Measurements from ENCODE around the gene B9D1.
"Not testable (repeated sequence)": the region's sequence is repeated elsewhere in the genome, so short reads cannot be mapped to it uniquely, and the experiment has no call there.

B9D1 gene

DNA sequence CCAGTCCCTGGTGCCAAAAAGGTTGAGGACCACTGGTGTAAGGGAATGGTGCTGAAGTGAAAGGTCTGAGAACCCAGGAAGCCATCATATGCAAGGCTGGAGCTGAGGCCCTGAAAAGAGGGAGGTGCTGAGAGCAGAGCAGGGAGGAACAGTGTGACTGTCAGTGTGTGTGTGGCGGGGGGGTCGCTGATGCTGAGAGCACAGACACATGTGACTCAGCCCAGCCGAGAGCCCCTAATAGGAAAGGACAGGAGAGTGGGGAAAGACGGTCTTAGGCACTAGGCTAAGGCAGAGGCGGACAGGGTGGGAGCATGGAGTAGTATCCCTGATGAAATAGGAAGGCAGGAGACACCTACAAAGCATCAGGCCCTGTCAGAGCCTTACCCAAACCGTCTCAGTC is 1.2 kb downstream of the B9D1 start:
- no peak overlapping the region for H3K4me3 ChIP-seq (ENCODE audit: low read depth in 1 of 2, low read length in 2 of 2)
- H3K9me3 ChIP-seq (ENCODE audit: low read length), result no peaks in the 10 kb centered on the region
- H3K9ac ChIP-seq (ENCODE audit: low read length), result no peak overlapping the region
- peaks cover 14% of the 10 kb centered on the region for H3K4me1 ChIP-seq (ENCODE audit: insufficient read depth, low read length)
- H3K36me3 ChIP-seq (ENCODE audit: insufficient read depth, low read length), result peaks cover 14% of the 10 kb centered on the region
- H3K27me3 ChIP-seq (ENCODE audit: control insufficient read depth in 1 of 2, insufficient read depth in 2 of 2, low read length in 2 of 2), result no peaks in the 10 kb centered on the region
- no peak overlapping the region for H3K27ac ChIP-seq (ENCODE audit: low read depth, low read length)

DNA sequence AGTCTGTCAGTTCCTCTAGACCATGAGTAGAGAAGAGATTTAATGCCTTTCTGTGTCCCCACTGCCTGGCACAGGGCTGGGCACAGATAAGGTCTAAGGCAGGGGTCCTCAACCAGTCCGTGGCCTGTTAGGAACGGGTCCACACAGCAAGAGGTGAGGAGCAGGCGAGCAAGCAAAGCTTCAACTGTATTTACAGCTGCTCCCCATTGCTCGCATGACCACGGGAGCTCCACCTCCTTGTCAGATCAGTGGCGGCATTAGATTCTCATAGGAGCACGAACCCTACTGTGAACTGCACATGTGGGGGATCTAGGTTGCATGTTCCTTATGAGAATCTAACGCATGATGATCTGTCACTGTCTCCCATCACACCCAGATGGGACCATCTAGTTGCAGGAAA is 1.8 kb downstream of the B9D1 start:
- H3K36me3 ChIP-seq (ENCODE audit: insufficient read depth, low read length), result peaks cover 15% of the 10 kb centered on the region
- no peak overlapping the region for H3K9ac ChIP-seq (ENCODE audit: low read length)
- no peak overlapping the region for H3K4me3 ChIP-seq (ENCODE audit: low read depth in 1 of 2, low read length in 2 of 2)
- no peaks in the 10 kb centered on the region for H3K9me3 ChIP-seq (ENCODE audit: low read length)
- no peak overlapping the region for H3K27ac ChIP-seq (ENCODE audit: low read depth, low read length)
- H3K27me3 ChIP-seq (ENCODE audit: control insufficient read depth in 1 of 2, insufficient read depth in 2 of 2, low read length in 2 of 2), result no peaks in the 10 kb centered on the region
- H3K4me1 ChIP-seq (ENCODE audit: insufficient read depth, low read length), result peaks cover 14% of the 10 kb centered on the region

DNA sequence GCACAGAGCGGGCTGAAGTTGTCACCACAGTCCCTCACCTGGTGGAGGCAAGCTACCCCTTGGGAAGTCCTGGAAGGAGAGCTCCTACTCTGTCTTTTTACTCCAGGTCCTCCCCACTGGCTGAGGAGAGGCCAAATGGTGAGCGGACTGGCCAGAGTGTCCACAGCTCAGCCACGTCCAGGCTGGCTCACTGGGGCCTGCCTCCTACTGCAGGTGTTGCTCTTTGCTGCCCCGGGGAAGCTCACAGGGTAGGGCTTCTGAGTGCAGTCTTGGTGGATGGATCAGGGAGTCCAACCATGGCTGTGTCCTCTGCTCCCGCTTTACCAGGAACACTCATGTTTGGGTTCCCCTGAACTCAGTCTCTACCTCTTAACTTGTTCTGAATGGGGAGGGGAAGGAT is 2.7 kb downstream of the B9D1 start:
- no peaks in the 10 kb centered on the region for H3K27me3 ChIP-seq (ENCODE audit: control insufficient read depth in 1 of 2, insufficient read depth in 2 of 2, low read length in 2 of 2)
- H3K4me1 ChIP-seq (ENCODE audit: insufficient read depth, low read length), result peaks cover 14% of the 10 kb centered on the region
- H3K9ac ChIP-seq (ENCODE audit: low read length), result no peak overlapping the region
- H3K9me3 ChIP-seq (ENCODE audit: low read length), result no peaks in the 10 kb centered on the region
- peaks cover 15% of the 10 kb centered on the region for H3K36me3 ChIP-seq (ENCODE audit: insufficient read depth, low read length)
- no peak overlapping the region for H3K27ac ChIP-seq (ENCODE audit: low read depth, low read length)
- no peak overlapping the region for H3K4me3 ChIP-seq (ENCODE audit: low read depth in 1 of 2, low read length in 2 of 2)

DNA sequence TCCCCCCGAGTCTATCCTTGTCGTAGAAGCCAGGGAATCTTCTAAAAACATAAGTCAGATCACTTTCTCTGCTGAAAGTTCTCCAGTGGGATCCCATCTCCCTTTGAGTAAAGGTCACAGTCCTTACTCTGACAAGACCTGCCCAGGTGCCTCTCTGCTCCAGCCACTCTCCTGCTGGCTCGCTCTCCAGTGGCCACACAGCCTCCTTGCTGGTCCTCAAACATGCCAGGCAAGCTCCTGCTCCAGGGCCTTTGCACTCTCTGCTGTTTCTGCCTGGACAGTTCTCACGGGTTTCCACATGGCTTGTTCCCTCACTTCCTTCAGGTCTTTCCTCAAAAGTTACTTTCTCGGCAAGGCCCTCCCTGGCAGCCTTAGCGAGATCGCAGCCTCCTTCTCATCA is 3.4 kb downstream of the B9D1 start:
- H3K4me1 ChIP-seq (ENCODE audit: insufficient read depth, low read length), result peaks cover 14% of the 10 kb centered on the region

DNA sequence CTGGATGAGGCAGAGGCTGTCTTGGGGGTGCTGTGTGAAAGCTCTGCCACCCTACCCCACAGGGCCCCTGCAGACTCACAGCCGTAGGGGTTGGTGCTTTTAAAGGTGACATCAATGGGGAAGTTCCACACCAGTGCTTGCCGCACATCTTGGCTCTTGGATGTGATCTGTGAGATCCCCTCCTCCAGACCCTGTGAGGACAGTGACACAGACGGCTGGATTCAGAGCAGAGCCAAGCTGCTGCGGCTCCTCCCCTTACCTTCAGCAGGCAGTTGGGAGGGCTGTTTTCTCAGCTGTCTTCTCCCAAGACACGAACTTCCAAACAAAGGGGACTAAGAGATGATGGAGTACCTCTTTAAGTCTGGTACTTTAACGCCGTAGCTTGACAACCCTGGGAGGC is 4.8 kb downstream of the B9D1 start:
- Histone ChIP-seq H3K4me1 (ENCODE audit: insufficient read depth, low read length) (peaks cover 9% of the 10 kb centered on the region), H3K9me3 (ENCODE audit: low read length) (no peaks in the 10 kb centered on the region), H3K36me3 (ENCODE audit: insufficient read depth, low read length) (peaks cover 15% of the 10 kb centered on the region), H3K27ac (ENCODE audit: low read depth, low read length) (no peak overlapping the region), H3K9ac (ENCODE audit: low read length) (no peak overlapping the region), H3K4me3 (ENCODE audit: low read depth in 1 of 2, low read length in 2 of 2) (no peak overlapping the region), H3K27me3 (ENCODE audit: control insufficient read depth in 1 of 2, insufficient read depth in 2 of 2, low read length in 2 of 2) (no peaks in the 10 kb centered on the region)

More for the DNA sequence above, 3.4 kb downstream of the B9D1 start:
- no peaks in the 10 kb centered on the region for H3K27me3 ChIP-seq (ENCODE audit: control insufficient read depth in 1 of 2, insufficient read depth in 2 of 2, low read length in 2 of 2)
- H3K36me3 ChIP-seq (ENCODE audit: insufficient read depth, low read length), result peaks cover 15% of the 10 kb centered on the region
- no peak overlapping the region for H3K27ac ChIP-seq (ENCODE audit: low read depth, low read length)
- no peaks in the 10 kb centered on the region for H3K9me3 ChIP-seq (ENCODE audit: low read length)
- no peak overlapping the region for H3K4me3 ChIP-seq (ENCODE audit: low read depth in 1 of 2, low read length in 2 of 2)
- H3K9ac ChIP-seq (ENCODE audit: low read length), result no peak overlapping the region

DNA sequence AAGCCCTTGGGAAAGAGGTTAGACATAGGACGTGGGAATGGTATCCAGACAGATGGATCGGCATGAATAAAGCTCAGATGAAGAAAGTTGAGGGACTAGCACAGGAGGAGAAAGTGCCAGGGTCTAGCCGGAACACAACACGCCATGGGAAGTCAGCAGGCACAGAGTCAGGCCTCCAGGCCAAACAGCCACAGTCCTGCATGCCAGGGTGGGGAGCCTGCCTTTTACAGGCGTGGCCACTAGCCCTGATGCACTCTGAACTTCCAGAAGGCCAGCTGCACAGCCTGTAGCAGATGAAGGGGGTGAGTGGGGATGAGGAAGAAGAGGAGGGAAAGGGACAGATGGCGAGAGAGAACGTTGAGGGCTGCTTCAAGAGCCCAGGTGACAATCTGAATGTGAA is 5.2 kb downstream of the B9D1 start:
- Histone ChIP-seq H3K4me3 (ENCODE audit: low read depth in 1 of 2, low read length in 2 of 2) (no peak overlapping the region), H3K4me1 (ENCODE audit: insufficient read depth, low read length) (peaks cover 9% of the 10 kb centered on the region), H3K27me3 (ENCODE audit: control insufficient read depth in 1 of 2, insufficient read depth in 2 of 2, low read length in 2 of 2) (no peaks in the 10 kb centered on the region), H3K9ac (ENCODE audit: low read length) (no peak overlapping the region), H3K9me3 (ENCODE audit: low read length) (no peaks in the 10 kb centered on the region), H3K36me3 (ENCODE audit: insufficient read depth, low read length) (peaks cover 15% of the 10 kb centered on the region), H3K27ac (ENCODE audit: low read depth, low read length) (no peak overlapping the region)

DNA sequence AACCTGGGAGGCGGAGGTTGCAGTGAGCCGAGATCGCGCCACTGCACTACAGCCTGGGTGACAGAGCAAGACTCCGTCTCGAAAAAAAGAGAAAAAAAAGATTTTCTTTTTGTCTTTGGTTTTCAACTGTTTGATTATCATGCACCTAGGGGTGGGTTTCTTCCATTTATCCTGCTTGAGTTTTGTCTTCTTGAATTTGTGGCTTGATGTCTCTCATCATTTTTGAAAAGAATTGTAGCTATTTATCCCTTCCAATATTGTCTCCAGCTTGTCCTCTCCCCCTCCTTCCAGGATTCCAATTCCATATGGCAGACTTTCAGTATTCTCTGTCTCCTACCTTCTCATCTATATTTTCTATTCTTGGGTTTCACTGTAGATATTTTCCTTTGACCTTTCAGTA is 7.8 kb downstream of the B9D1 start:
- Histone ChIP-seq H3K27me3 (ENCODE audit: control insufficient read depth in 1 of 2, insufficient read depth in 2 of 2, low read length in 2 of 2) (no peaks in the 10 kb centered on the region), H3K4me3 (ENCODE audit: low read depth in 1 of 2, low read length in 2 of 2) (no peak overlapping the region), H3K9me3 (ENCODE audit: low read length) (no peaks in the 10 kb centered on the region), H3K4me1 (ENCODE audit: insufficient read depth, low read length) (no peaks in the 10 kb centered on the region), H3K9ac (ENCODE audit: low read length) (no peak overlapping the region), H3K27ac (ENCODE audit: low read depth, low read length) (no peak overlapping the region), H3K36me3 (ENCODE audit: insufficient read depth, low read length) (peaks cover 15% of the 10 kb centered on the region)

DNA sequence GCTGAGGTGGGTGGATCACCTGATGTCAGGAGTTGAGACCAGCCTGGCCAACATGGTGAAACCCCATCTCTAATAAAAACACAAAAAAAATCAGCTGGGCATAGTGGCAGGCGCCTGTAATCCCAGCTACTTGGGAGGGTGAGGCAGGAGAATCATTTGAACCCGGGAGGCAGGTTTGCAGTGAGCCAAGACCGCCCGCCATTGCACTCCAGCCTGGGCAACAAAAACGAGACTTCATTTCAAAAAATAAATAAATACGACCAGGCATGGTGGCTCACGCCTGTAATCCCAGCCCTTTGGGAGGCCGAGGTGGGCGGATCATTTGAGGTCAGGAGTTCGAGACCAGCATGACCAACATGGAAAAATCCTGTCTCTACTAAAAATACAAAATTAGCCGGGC is 9.1 kb downstream of the B9D1 start:
- not testable (repeated sequence) for H3K27me3 ChIP-seq (ENCODE audit: control insufficient read depth in 1 of 2, insufficient read depth in 2 of 2, low read length in 2 of 2); H3K4me3 ChIP-seq (ENCODE audit: low read depth in 1 of 2, low read length in 2 of 2); H3K27ac ChIP-seq (ENCODE audit: low read depth, low read length); H3K4me1 ChIP-seq (ENCODE audit: insufficient read depth, low read length); H3K9me3 ChIP-seq (ENCODE audit: low read length); H3K9ac ChIP-seq (ENCODE audit: low read length)
- H3K36me3 ChIP-seq (ENCODE audit: insufficient read depth, low read length), result peaks cover 15% of the 10 kb centered on the region

DNA sequence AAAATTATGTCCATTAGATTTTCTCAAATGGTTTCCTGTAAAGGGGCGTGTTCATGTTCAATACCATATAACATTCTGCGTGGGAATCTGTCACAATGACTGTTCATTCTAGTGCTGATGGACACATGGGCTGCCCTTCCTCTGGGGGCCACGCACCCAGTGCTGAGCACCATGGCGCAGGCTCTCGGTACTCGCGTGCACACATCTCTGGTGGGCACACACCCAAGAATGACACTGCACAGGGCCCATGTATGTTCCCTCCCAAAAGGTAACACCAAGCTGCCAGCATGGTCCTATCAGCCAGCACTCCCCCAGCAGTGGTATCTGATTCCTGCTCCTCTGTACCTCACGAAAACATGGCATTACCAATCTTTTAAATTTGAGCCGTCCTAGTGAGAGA is 13.7 kb downstream of the B9D1 start:
- no peak overlapping the region for H3K4me3 ChIP-seq (ENCODE audit: low read depth in 1 of 2, low read length in 2 of 2)
- H3K4me1 ChIP-seq (ENCODE audit: insufficient read depth, low read length), result peaks cover 29% of the 10 kb centered on the region
- no peaks in the 10 kb centered on the region for H3K27me3 ChIP-seq (ENCODE audit: control insufficient read depth in 1 of 2, insufficient read depth in 2 of 2, low read length in 2 of 2)
- no peaks in the 10 kb centered on the region for H3K9me3 ChIP-seq (ENCODE audit: low read length)
- H3K27ac ChIP-seq (ENCODE audit: low read depth, low read length), result no peak overlapping the region
- H3K36me3 ChIP-seq (ENCODE audit: insufficient read depth, low read length), result no peaks in the 10 kb centered on the region
- H3K9ac ChIP-seq (ENCODE audit: low read length), result no peak overlapping the region

DNA sequence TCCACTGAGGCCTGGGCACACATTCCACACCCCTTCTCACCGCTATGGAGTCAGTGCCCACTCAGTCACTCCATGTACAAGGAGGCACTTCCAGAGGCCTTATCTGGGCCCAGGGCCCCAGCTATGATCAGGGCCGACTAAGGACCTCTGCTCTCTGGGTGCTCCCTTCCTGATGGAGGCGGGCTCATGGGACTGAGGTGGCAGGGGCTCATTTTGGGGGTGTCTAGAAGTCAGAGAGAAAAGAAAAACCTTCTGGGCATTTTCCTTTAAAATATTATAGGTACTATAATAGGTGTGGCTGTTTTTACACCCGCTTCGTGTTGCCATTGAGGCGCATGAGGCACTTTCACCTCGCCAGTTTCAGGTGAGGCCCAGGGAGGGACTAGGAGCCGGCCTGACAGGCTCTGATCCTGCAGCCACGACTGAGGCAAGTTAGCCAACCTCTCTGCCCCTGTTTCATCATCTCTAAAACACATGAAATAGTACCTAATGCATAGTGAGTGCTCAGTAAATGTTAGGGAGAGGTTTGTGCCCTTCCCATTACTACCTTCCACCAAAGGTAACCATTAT is 14.4 kb downstream of the B9D1 start:
- Histone ChIP-seq H3K9ac (ENCODE audit: low read length) (no peak overlapping the region), H3K4me3 (ENCODE audit: low read depth in 1 of 2, low read length in 2 of 2) (no peak overlapping the region)

DNA sequence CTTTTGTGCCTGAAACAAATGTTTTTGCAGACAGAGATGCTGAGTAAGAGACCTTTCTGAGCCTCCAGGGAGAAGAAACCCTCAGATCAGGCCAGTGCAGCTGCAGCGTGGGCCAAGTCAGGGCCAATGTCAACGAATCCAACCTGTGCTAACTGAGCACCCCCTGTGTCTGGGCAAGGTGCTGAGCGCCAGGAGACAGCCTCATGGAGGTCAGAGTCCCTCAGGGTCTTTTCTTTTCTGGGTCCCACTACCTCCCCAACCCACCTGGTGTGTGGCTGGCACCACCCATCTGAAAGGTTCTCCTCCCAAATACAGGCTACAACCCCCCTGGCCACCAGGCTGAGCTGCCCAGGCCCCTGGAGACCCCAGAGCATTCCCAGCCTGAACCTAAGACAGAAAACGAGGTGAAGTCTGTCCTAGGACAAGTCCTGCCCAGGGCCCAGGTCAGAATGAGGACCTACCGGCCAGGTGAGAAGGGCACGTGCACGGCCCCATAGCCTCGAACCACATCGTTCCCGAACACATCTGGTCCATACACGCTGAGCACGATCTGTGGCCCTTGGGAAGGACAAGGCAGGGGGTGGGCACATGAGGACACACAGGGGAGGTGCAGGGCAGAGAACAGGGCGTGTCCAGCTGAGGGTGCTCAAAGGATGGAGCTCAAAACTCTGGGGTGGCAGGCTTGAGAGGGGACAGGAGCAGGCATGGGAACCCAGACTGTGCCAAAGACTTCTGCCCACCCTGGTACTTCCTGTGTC is 15.0 kb downstream of the B9D1 start:
- Histone ChIP-seq H3K27me3 (ENCODE audit: control insufficient read depth in 1 of 2, insufficient read depth in 2 of 2, low read length in 2 of 2) (no peaks in the 10 kb centered on the region), H3K9me3 (ENCODE audit: low read length) (no peaks in the 10 kb centered on the region), H3K27ac (ENCODE audit: low read depth, low read length) (peak overlapping the region; percentile 48), H3K36me3 (ENCODE audit: insufficient read depth, low read length) (no peaks in the 10 kb centered on the region), H3K4me3 (ENCODE audit: low read depth in 1 of 2, low read length in 2 of 2) (no peak overlapping the region), H3K9ac (ENCODE audit: low read length) (peak overlapping the region; percentile 29), H3K4me1 (ENCODE audit: insufficient read depth, low read length) (peaks cover 29% of the 10 kb centered on the region)

More for the DNA sequence above, 14.4 kb downstream of the B9D1 start:
- Histone ChIP-seq H3K27me3 (ENCODE audit: control insufficient read depth in 1 of 2, insufficient read depth in 2 of 2, low read length in 2 of 2) (no peaks in the 10 kb centered on the region), H3K36me3 (ENCODE audit: insufficient read depth, low read length) (no peaks in the 10 kb centered on the region), H3K27ac (ENCODE audit: low read depth, low read length) (no peak overlapping the region), H3K4me1 (ENCODE audit: insufficient read depth, low read length) (peaks cover 29% of the 10 kb centered on the region), H3K9me3 (ENCODE audit: low read length) (no peaks in the 10 kb centered on the region)

All from muscle layer of colon (tissue), 2 donors.